A549 treated with GW870086 at 1 μM for 4 hours (cell line): ENCODE results near the gene SCGB2A2. TPM values are rescaled to one million over a fixed set of nuclear protein-coding genes. Genes with fewer than 3 reads are reported as not detected.

Experiments used
- total RNA-seq: library from RNA; stranded (reverse); fragments of 200-300 nt; extraction: Qiagen RNA extraction; gene quantifications from 5 replicates; pipeline ENCODE4 v1.2.3, GENCODE V29; 2022; ENCODE audit warnings: low read depth

Gene SCGB2A2
- total RNA-seq: not detected in 5 replicates

DNA sequence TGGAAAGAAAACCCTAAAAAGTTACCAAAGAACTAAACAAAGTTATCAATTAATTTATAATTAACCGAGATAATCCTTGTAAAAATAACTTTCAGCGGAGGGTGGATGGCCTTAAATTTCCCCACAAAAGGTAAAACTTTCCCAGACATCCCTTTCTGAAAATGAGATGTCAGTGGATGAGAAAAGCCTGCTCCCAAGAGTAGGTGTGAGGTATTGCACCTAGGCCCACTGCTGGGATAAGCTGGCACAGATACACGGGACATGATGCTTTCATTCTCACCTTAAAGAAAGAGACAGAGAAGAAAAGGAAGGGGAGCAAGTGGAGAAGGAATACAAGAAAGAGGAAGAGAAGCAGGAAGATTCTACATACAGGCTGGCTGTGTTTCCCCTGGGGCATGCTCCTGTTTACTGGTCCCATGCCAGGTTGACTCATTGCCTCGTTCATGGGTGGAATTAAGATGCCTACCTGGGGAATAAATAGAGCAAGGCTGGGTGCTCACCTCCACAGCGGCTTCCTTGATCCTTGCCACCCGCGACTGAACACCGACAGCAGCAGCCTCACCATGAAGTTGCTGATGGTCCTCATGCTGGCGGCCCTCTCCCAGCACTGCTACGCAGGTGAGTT is at the start of gene SCGB2A2:
TSS of gene SCGB2A2 (plus strand) at position 505 of the 625 bp plus-strand sequence. CDS start at position 564, 59 bp downstream.

DNA sequence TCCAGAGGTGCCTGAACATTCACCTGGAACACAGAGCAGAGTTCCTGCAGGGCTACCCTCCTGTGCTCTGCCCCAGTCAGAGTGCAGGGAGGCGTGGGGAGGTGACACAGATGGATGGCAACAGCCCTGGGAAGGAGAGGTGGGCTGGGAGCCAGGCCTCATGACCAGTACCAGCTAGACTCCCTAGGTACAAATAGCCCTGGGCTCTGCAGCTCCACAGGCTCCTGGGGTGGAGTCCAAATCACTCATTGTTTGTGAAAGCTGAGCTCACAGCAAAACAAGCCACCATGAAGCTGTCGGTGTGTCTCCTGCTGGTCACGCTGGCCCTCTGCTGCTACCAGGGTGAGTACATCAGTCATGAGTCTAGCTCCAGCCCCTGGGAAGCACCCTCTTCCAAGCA is 27.9 kb upstream of the SCGB2A2 start, which contains the start of gene SCGB1D2:
TSS of gene SCGB1D2 (plus strand) at position 219 of the 400 bp plus-strand sequence. CDS start at position 288, 69 bp downstream.

DNA sequence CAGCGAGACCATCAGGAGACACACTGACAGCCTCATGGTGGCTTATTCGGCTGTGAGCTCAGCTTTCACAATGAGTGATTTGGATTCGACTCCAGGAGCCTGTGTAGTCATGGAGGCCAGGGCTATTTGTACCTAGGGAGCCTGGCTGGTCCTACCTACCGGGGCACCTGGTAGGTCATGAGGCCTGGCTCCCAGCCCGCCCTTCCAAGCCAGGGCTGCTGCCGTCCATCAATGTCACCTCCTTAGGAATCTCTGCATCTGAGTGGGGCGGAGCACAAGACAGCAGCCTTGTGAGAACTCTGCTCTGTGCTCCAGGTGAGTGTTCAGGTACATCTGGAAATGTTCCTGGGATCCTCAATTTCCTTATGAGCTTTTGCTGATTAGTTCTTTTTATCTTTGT is 29.0 kb downstream of the SCGB2A2 start, which contains the start of gene SCGB1D4:
TSS of gene SCGB1D4 (minus strand) at position 101 of the 400 bp plus-strand sequence. CDS start at position 36, 65 bp downstream.

Other genes starting within 250 kb of the SCGB2A2 start
- 47.9 to 58.5 TPM (median 49.7 TPM) in 5 replicates for gene INCENP, start 146.1 kb upstream of the SCGB2A2 start, total RNA-seq
- not detected in 5 replicates for gene SCGB1D1, start 79.9 kb upstream of the SCGB2A2 start, total RNA-seq
- gene SCGB2A1, start 61.5 kb upstream of the SCGB2A2 start, total RNA-seq: not detected in 5 replicates
- not detected in 5 replicates for gene SCGB1D2, start 27.9 kb upstream of the SCGB2A2 start, total RNA-seq
- gene SCGB1D4, start 28.9 kb downstream of the SCGB2A2 start, total RNA-seq: not detected in 5 replicates
- gene ASRGL1, start 67.3 kb downstream of the SCGB2A2 start, total RNA-seq: 10.2 to 14.3 TPM (median 13.9 TPM) in 5 replicates
- 0.40 TPM in 1 of 5 replicates, not detected in the others for gene SCGB1A1, start 148.9 kb downstream of the SCGB2A2 start, total RNA-seq